Lower leg skin (tissue), 4 donors: ENCODE data around the gene CAMK2D. TPM values are rescaled to one million over a fixed set of nuclear protein-coding genes. Genes with fewer than 3 reads are reported as not detected.

ENCODE experiments used
- DNase-seq, 2 donors: peaks; one replicate each; pipeline ENCODE4 v3.0.0-alpha.2; 2019; ENCODE audit warnings: low spot score in 2 of 2
- H3K4me3 ChIP-seq: fragments of 200-600 bp; sonication (generic); 2 replicates; pipeline ENCODE4 v1.5.1; 2017; ENCODE audit warnings: mild to moderate bottlenecking, low read depth; ENCODE audit not compliant: poor library complexity, severe bottlenecking
- POLR2A ChIP-seq, 2 donors: fragments of 450-650 bp; IDR thresholded peaks; one replicate each; pipeline ENCODE4 v1.6.1; 2016 to 2017; ENCODE audit warnings: antibody characterized with exemption in 2 of 2, mild to moderate bottlenecking in 1 of 2, moderate library complexity in 1 of 2
- WGBS, 2 donors: methylation state at CpG; one replicate each; pipeline ENCODE4 v1.1.5; 2018; 5-methylcytosine and 5-hydroxymethylcytosine counted together
- intact Hi-C: fragments of 100-400 bp; cut with DNase I; formaldehyde crosslinking; loops from one replicate; pipeline ENCODE4 v1.15.0; 2023; ENCODE audit warnings: low total_unique reads
- total RNA-seq, 4 donors: library from RNA; depleted of rRNA; stranded (reverse); fragments of >200 nt; gene quantifications; one replicate each; pipeline ENCODE4 v1.1.0, GENCODE V29; 2016
- TF ChIP-seq, protein P1 (sequence below), 3 donors: fragments of 450-650 bp; IDR thresholded peaks; one replicate each; pipeline ENCODE4 v1.5.1; 2016; ENCODE audit warnings: antibody characterized with exemption in 3 of 3, mild to moderate bottlenecking in 3 of 3, moderate library complexity in 2 of 3

CAMK2D gene
- total RNA-seq, 4 donors from 2014 or later = 25.2 to 40.7 (median 32.7) TPM

DNA sequence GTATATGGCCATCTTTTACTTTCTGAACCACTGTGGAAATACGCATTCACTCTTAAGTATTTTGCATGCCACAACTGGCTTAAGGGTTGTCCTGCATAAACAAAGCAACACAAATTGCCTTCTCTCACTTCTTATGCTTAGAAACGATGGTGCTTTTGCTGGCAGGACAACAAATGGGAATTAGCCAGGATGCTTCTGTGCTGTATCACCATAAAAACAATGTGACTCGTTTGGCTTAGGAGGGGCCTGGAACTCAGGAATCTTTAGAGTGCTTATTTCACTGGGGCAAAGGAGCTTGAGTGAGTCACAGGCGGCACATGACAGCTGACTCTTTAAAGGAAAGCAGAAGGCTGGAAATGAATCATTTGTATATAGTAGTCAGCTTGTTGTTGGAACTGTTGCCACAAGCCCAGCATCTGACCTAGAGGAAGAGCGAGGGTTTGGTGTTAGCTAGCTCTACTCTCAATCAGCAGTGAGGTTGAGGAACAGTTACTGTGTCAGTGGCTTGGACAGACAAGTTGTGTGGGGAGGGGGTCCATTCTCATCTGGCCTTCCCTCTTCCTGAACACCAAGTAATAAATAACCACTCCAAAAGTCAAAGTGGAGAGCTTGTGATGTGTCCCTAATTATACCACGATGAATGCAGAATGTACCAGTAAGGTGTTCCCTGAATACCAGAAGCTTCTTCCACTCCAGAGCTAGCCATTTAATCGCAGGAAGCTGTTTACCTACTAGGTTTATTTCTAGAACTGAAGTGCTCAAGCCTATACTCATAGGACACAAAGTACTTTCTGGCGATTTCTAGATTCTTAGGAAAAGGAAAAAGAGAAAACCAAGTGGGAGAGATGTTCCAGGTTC, 293.1 kb downstream of the CAMK2D start:
- WGBS, 2 donors = 31 to 32% methylated on average over 8 of the region's 8 CpGs
- TF ChIP-seq, protein P1, sequence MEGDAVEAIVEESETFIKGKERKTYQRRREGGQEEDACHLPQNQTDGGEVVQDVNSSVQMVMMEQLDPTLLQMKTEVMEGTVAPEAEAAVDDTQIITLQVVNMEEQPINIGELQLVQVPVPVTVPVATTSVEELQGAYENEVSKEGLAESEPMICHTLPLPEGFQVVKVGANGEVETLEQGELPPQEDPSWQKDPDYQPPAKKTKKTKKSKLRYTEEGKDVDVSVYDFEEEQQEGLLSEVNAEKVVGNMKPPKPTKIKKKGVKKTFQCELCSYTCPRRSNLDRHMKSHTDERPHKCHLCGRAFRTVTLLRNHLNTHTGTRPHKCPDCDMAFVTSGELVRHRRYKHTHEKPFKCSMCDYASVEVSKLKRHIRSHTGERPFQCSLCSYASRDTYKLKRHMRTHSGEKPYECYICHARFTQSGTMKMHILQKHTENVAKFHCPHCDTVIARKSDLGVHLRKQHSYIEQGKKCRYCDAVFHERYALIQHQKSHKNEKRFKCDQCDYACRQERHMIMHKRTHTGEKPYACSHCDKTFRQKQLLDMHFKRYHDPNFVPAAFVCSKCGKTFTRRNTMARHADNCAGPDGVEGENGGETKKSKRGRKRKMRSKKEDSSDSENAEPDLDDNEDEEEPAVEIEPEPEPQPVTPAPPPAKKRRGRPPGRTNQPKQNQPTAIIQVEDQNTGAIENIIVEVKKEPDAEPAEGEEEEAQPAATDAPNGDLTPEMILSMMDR (IDR thresholded peaks at IDR 0.05) = no peak
- no peak for TF ChIP-seq POLR2A (IDR thresholded peaks at IDR 0.05)
- peak; percentile 95 for DNase-seq
- H3K4me3 ChIP-seq = no peak overlapping the region
- intact Hi-C loops = no loop called here

DNA sequence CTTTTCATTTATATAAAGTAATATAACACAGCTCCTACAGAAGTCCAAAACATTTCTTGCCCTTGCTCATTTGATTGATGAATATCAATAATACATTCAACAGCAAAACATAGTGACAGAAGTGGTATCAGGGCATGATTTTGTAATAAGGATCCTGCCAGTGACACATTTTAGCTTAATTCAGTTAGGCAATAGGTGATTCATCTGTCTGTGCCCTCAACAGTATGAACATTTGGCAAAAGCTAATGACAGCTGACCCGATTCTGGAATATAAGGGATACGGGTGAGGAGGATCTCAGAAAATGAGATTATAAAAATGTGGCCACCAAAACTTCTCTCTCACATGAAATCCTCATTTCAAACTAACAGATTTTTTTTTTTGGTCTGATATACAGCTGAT, 294.0 kb downstream of the CAMK2D start:
- no peak for DNase-seq
- intact Hi-C loops = no loop called here
- TF ChIP-seq, protein P1 (IDR thresholded peaks at IDR 0.05) = no peak
- 17 to 38% methylated on average over 2 of the region's 2 CpGs for WGBS, 2 donors
- no peak overlapping the region for H3K4me3 ChIP-seq

DNA sequence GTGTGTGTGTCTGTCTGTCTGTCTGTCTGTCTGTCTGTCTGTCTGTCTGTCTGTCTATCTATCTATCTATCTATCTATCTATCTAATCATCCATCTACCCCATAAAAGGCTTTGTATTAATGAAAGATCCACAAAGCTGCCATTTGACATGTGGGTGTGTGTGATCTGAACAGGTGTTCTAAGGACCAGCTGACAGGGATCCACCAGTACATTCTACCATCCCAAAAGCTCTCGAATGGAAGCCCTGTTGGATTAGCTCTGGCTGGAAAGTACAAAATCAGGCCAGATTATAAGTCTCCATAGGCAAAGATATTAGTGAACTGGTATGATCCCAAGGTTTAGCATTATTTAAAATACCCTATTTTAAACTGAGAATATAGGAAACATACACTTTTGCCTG, 299.3 kb downstream of the CAMK2D start:
- no peak for TF ChIP-seq POLR2A (IDR thresholded peaks at IDR 0.05)
- TF ChIP-seq, protein P1 (IDR thresholded peaks at IDR 0.05) = no peak
- no peak overlapping the region for H3K4me3 ChIP-seq
- 87 to 92% methylated on average over 1 of the region's 1 CpG for WGBS, 2 donors
- intact Hi-C loops = no loop called here
- DNase-seq = no peak

DNA sequence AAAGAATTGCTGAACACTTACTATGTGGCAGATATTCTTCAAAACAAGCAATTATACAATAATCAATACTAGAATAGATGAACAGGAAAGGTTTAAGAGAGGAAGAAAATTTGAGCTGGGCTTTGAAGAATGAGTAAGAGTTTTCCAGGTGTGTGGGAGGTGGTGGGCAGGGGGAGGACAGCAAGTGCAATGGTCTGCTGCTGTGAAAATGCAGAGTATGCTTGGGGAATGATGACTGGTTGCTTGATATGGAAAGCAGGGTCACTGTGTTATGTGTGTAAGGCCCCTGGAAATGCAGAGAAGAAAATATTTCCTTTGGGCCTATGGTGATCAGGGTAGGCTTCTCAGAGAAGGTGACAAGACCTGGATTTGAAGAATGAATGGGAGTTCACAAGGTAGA, 300.3 kb downstream of the CAMK2D start:
- intact Hi-C loops = no loop called here
- no peak for TF ChIP-seq POLR2A (IDR thresholded peaks at IDR 0.05)
- TF ChIP-seq, protein P1 (IDR thresholded peaks at IDR 0.05) = no peak
- no peak for DNase-seq
- H3K4me3 ChIP-seq = no peak overlapping the region

DNA sequence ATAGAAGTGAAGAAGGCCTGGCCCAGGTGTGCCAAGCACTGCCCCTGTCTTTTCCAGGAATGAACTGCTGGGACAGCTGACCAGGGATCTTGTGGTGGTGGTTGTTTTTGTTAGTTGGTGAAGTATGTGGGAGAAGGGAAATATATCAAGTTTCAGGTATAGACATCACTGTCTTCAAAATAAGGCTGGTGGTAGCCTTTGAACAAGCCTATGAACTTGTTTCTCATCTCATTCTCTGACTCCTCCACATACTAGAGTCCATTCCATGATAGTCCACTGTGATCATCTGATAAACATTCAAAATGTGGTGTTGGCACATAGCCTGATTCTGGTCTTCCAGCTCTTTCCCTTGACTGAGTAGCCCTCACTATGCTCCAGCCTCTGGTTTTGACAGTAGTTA, 303.7 kb downstream of the CAMK2D start:
- intact Hi-C loops = no loop called here
- TF ChIP-seq POLR2A (IDR thresholded peaks at IDR 0.05) = no peak
- TF ChIP-seq, protein P1 (IDR thresholded peaks at IDR 0.05) = no peak
- no peak overlapping the region for H3K4me3 ChIP-seq
- DNase-seq = no peak

DNA sequence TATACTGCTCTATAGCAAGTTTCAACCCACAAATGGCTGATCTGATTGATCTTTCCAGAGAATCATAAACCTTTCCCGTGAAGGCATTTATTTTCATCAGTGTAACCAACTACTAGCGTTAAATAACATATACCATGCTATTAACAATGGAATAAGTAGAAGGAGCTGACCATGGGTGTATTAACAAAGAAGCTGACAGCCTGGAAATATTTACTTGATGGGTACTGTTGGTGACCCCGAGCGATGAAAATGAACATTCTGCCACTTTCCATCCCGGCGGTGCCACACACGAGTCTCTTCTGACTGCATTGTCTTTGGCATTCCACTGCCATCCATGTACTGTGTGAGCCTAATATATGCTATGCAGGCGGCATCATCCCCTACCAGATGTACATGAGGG, 304.4 kb downstream of the CAMK2D start:
- intact Hi-C loops = no loop called here

More for the DNA sequence above, 304.4 kb downstream of the CAMK2D start:
- no peak overlapping the region for H3K4me3 ChIP-seq
- TF ChIP-seq, protein P1 (IDR thresholded peaks at IDR 0.05) = no peak
- no peak for TF ChIP-seq POLR2A (IDR thresholded peaks at IDR 0.05)
- DNase-seq = no peak
- 96 to 97% methylated on average over 8 of the region's 8 CpGs for WGBS, 2 donors
